K562 (cell line): ENCODE data around the gene PTH1R. TPM values are rescaled to one million over a fixed set of nuclear protein-coding genes. Genes with fewer than 3 reads are reported as not detected.

Experiments
- ATAC-seq: fragments of 200-7000 bp; cut with Tn5 transposase; 3 replicates; pipeline ENCODE4 v1.9.1; 2020; ENCODE audit warnings: moderate library complexity
- BruUV-seq: library from RNA; stranded (reverse); fragments of 400-500 nt; replicated peaks from 2 replicates; lab custom pipeline; 2021; lab: Mats Ljungman, UMichigan
- CTCF ChIA-PET: fragments of 300-600 bp; formaldehyde crosslinking; extraction: SDS; loops from one replicate; lab custom pipeline; 2021; ENCODE audit warnings: low intra/inter-chr PET ratio; lab: Yijun Ruan, JAX
- POLR2A ChIA-PET: fragments of 300-600, 350-650 bp; sonication (Branson Sonifier 250); formaldehyde crosslinking; extraction: SDS; loops from one replicate; lab custom pipeline; 2021; ENCODE audit warnings: antibody characterized with exemption, inconsistent platforms; lab: Yijun Ruan, JAX
- DNase-seq, 4 experiments: peaks; one replicate each; pipeline versions ENCODE4 v3.0.0 to v3.0.0-alpha.2; 2011 to 2018; ENCODE audit warnings: low spot score in 3 of 4, mixed read lengths in 3 of 4; ENCODE audit errors: extremely low read depth in 1 of 4
- FAIRE-seq: peaks from 2 replicates; lab custom pipeline; 2011; peaks lifted over from hg19 to GRCh38; lab: Jason Lieb, UNC
- H2AFZ ChIP-seq: 2 replicates; pipeline ENCODE4 v1.6.0; 2011; ENCODE audit warnings: low read depth, low read length, control low read depth, inconsistent platforms
- H3K27ac ChIP-seq: fragments of 200-600 bp; 3 replicates; pipeline ENCODE4 v1.8.0; 2011; ENCODE audit warnings: low read depth, mild to moderate bottlenecking, control low read depth, inconsistent platforms, low read length, moderate library complexity, mixed read lengths; ENCODE audit errors: extremely low read depth
- H3K27me3 ChIP-seq, 2 experiments: fragments of 300-600 bp in 1 of 2; 2 replicates in 1 of 2; 3 replicates in 1 of 2; pipeline versions ENCODE4 v1.6.0 to v1.8.0; 2011; ENCODE audit warnings: inconsistent platforms in 2 of 2, low read length in 2 of 2, mild to moderate bottlenecking in 1 of 2, mixed read lengths in 1 of 2, moderate library complexity in 1 of 2; ENCODE audit not compliant: control insufficient read depth in 2 of 2, insufficient read depth in 2 of 2
- H3K36me3 ChIP-seq: fragments of 300-600 bp; 3 replicates; pipeline ENCODE4 v1.8.0; 2011; ENCODE audit warnings: mild to moderate bottlenecking, low read length, inconsistent platforms; ENCODE audit not compliant: control insufficient read depth, insufficient read depth
- H3K4me1 ChIP-seq, 2 experiments: fragments of 200-600 bp in 1 of 2; replicated peaks in 1 of 2; 2 replicates in 1 of 2; 3 replicates in 1 of 2; pipeline versions ENCODE4 v1.5.1 to v1.8.0; 2011; ENCODE audit warnings: inconsistent platforms in 2 of 2, low read length in 2 of 2, mild to moderate bottlenecking in 1 of 2, mixed read lengths in 1 of 2, moderate library complexity in 1 of 2; ENCODE audit not compliant: control insufficient read depth in 2 of 2, insufficient read depth in 2 of 2
- H3K4me2 ChIP-seq: 2 replicates; pipeline ENCODE4 v1.6.1; 2011; ENCODE audit warnings: low read length, control low read depth, inconsistent platforms, mixed read lengths; ENCODE audit not compliant: insufficient read depth
- H3K4me3 ChIP-seq: fragments of 200-600 bp; sonication (generic), shearing (Covaris generic); 2 replicates; pipeline ENCODE4 v1.5.1; 2016; ENCODE audit warnings: control low read depth, inconsistent platforms
- H3K79me2 ChIP-seq: fragments of 200-600 bp; 3 replicates; pipeline ENCODE4 v1.8.0; 2011; ENCODE audit warnings: low read length, inconsistent platforms; ENCODE audit not compliant: control insufficient read depth, insufficient read depth
- H3K9ac ChIP-seq, 2 experiments: 2 replicates each; pipeline versions ENCODE4 v1.6.0 to v1.6.1; 2011; ENCODE audit warnings: low read depth in 2 of 2, low read length in 2 of 2, control low read depth in 1 of 2, inconsistent platforms in 1 of 2, mild to moderate bottlenecking in 1 of 2, mixed read lengths in 1 of 2; ENCODE audit not compliant: insufficient read depth in 1 of 2
- H3K9me1 ChIP-seq: one replicate; pipeline ENCODE4 v1.6.0; 2011; ENCODE audit warnings: inconsistent platforms, mild to moderate bottlenecking, low read length, moderate library complexity; ENCODE audit not compliant: control insufficient read depth, insufficient read depth
- H3K9me3 ChIP-seq: replicated peaks from 2 replicates; pipeline ENCODE4 v1.5.1; 2011; ENCODE audit warnings: low read depth, low read length, inconsistent platforms; ENCODE audit not compliant: control insufficient read depth, insufficient read depth
- H4K20me1 ChIP-seq: replicated peaks from 2 replicates; pipeline ENCODE4 v1.6.1; 2011; ENCODE audit warnings: low read length, inconsistent platforms, mixed read lengths; ENCODE audit not compliant: control insufficient read depth, insufficient read depth
- ARID2 ChIP-seq: fragments of 450-650 bp; IDR thresholded peaks from 2 replicates; pipeline ENCODE4 v1.6.1; 2017; ENCODE audit warnings: antibody characterized with exemption, mild to moderate bottlenecking
- CHAMP1 ChIP-seq: fragments of 450-650 bp; IDR thresholded peaks from 2 replicates; pipeline ENCODE4 v1.6.1; 2016; ENCODE audit warnings: mild to moderate bottlenecking
- ELF4 ChIP-seq: fragments of 450-650 bp; formaldehyde crosslinking; IDR thresholded peaks from 2 replicates; pipeline ENCODE4 v1.4.0; 2022; ENCODE audit warnings: missing genetic modification characterization
- IFI16 ChIP-seq: fragments of 250-450 bp; sonication (Bioruptor Pico); IDR thresholded peaks from 2 replicates; pipeline ENCODE4 v2.1.2; 2022; ENCODE audit warnings: mild to moderate bottlenecking, inconsistent platforms
- KDM4B ChIP-seq, 2 experiments: fragments of 450-650 bp in 1 of 2; sonication (generic) in 1 of 2; IDR thresholded peaks; 2 replicates each; pipeline ENCODE4 v1.6.1; 2016 to 2017; ENCODE audit warnings: borderline replicate concordance in 2 of 2, antibody characterized with exemption in 1 of 2, low read depth in 1 of 2, mild to moderate bottlenecking in 1 of 2
- NFIC ChIP-seq: fragments of 450-650 bp; IDR thresholded peaks from 2 replicates; pipeline ENCODE4 v1.6.1; 2017; ENCODE audit warnings: mild to moderate bottlenecking, inconsistent platforms
- NFIX ChIP-seq: fragments of 250-450 bp; sonication (Bioruptor Pico); IDR thresholded peaks from 2 replicates; pipeline ENCODE4 v1.4.0; 2020; ENCODE audit warnings: low read depth, mild to moderate bottlenecking, moderate library complexity
- NR4A1 ChIP-seq, 2 experiments: fragments of 250-450 bp in 1 of 2; fragments of 450-650 bp in 1 of 2; sonication (Bioruptor Pico) in 1 of 2; IDR thresholded peaks; 2 replicates each; pipeline versions ENCODE4 v1.4.0 to v1.6.1; 2016 to 2020; ENCODE audit warnings: mild to moderate bottlenecking in 2 of 2, missing compliant biosample characterization in 1 of 2, missing genetic modification characterization in 1 of 2, moderate library complexity in 1 of 2
- POLR2A ChIP-seq: fragments of 450-650 bp; conservative IDR thresholded peaks from 2 replicates; pipeline ENCODE4 v1.6.1; 2016
- ZBTB43 ChIP-seq: sonication (generic); formaldehyde crosslinking; IDR thresholded peaks from 2 replicates; pipeline ENCODE4 v1.8.0; 2023; ENCODE audit warnings: mild to moderate bottlenecking, missing genetic modification reagents
- ZNF23 ChIP-seq: fragments of 250-450 bp; sonication (Bioruptor Pico); IDR thresholded peaks from 2 replicates; pipeline ENCODE4 v1.4.0; 2020; ENCODE audit warnings: mild to moderate bottlenecking
- ZNF263 ChIP-seq: sonication (generic); formaldehyde crosslinking; IDR thresholded peaks from 2 replicates; pipeline ENCODE4 v1.8.0; 2022; ENCODE audit warnings: mild to moderate bottlenecking, missing genetic modification reagents, borderline replicate concordance
- ZNF408 ChIP-seq: fragments of 250-450 bp; sonication (Bioruptor Pico); IDR thresholded peaks from 2 replicates; pipeline ENCODE4 v1.4.0; 2020; ENCODE audit warnings: low read depth, mild to moderate bottlenecking, moderate library complexity
- ZNF431 ChIP-seq: sonication (generic); formaldehyde crosslinking; IDR thresholded peaks from 2 replicates; pipeline ENCODE4 v1.8.0; 2022; ENCODE audit warnings: mild to moderate bottlenecking, missing genetic modification reagents
- ZNF511 ChIP-seq: sonication (generic); formaldehyde crosslinking; IDR thresholded peaks from 2 replicates; pipeline ENCODE4 v1.8.0; 2022; ENCODE audit warnings: mild to moderate bottlenecking, missing genetic modification reagents
- ZNF699 ChIP-seq: fragments of 250-450 bp; sonication (Bioruptor Pico); IDR thresholded peaks from 2 replicates; pipeline ENCODE4 v1.8.0; 2021; ENCODE audit warnings: mild to moderate bottlenecking, moderate library complexity; ENCODE audit not compliant: insufficient replicate concordance
- WGBS: fragments of 100-300 bp; shearing (Covaris generic); methylation state at CpG from one replicate; pipeline ENCODE4 v1.1.6; 2016; ENCODE audit warnings: low coverage, mixed read lengths; ENCODE audit not compliant: insufficient coverage; ENCODE audit errors: missing lambda C conversion rate; 5-methylcytosine and 5-hydroxymethylcytosine counted together
- in situ Hi-C: fragments of 300-500 bp; cut with MboI; formaldehyde crosslinking; loops from 4 replicates; pipeline ENCODE4 v1.15.0; 2018; ENCODE audit warnings: inconsistent platforms, mixed read lengths
- intact Hi-C: fragments of 100-400 bp; cut with micrococcal nuclease; formaldehyde crosslinking; loops from 2 replicates; pipeline ENCODE4 v1.14.2; 2022
- polyA plus RNA-seq, 8 experiments: library from polyadenylated mRNA; depleted of rRNA in 4 of 8; stranded (reverse) in 5 of 8; unstranded in 3 of 8; fragments of >200 nt; fragmentation: Nextera tagmentation in 2 of 8; fragmentation: Illumina TruSeq in 1 of 8; extraction: Ambion mirVana in 2 of 8; extraction: Trizol in 1 of 8; gene quantifications; 2 replicates each; pipeline versions ENCODE4 v1.2.1 to v1.2.3, GENCODE V29; 2011 to 2014; ENCODE audit warnings: inconsistent platforms in 1 of 8, missing spikeins in 1 of 8
- total RNA-seq, 7 experiments: library from RNA; depleted of rRNA in 6 of 7; stranded (reverse); fragments of >200 nt in 6 of 7; fragmentation: Illumina TruSeq in 2 of 7; extraction: Trizol in 2 of 7; gene quantifications; 2 replicates each; pipeline versions ENCODE4 v1.2.1 to v1.2.3, GENCODE V29; 2011 to 2021; ENCODE audit warnings: low replicate concordance in 1 of 7

Gene PTH1R
- total and polyA plus RNA-seq, 9 of the 15 experiments (the other 6 are each of a cell fraction or from before 2014, with no cell fraction given) = not detected

- no peak for TF ChIP-seq ZNF263
These were observed 64.6 kb downstream of the PTH1R start (continued) for GRCh38 chr3:46942076-46942475.

- CTCF ChIA-PET = no interaction called here
- BruUV-seq = no TSS peak
- no peak overlapping the region for H2AFZ ChIP-seq
- H3K79me2 ChIP-seq = peaks cover 94% of the 10 kb centered on the region
- FAIRE-seq (no peak), DNase-seq (no peak), ATAC-seq (no peak)
- no peaks in the 10 kb centered on the region for H3K9me3 ChIP-seq
- H3K4me2 ChIP-seq = no peak overlapping the region
- peaks cover 19 to 42% of the 10 kb centered on the region in 2 experiments for H3K4me1 ChIP-seq
- H3K9ac ChIP-seq = 0 out of 4 replicates have a peak overlapping the region, but pooled peaks of 1 of the 2 experiments have one; percentile 7
- H3K27me3 ChIP-seq = no peaks in the 10 kb centered on the region
- no peak overlapping the region for H3K27ac ChIP-seq
- H3K36me3 ChIP-seq = peaks cover 90% of the 10 kb centered on the region
- H3K4me3 ChIP-seq = no peak overlapping the region
- peaks cover 28% of the 10 kb centered on the region for H3K9me1 ChIP-seq
- in situ Hi-C loops (no loop called here), intact Hi-C loops (no loop called here)
- 92% methylated on average over 12 of the region's 12 CpGs for WGBS
- H4K20me1 ChIP-seq = peaks cover 78% of the 10 kb centered on the region
- no peak for TF ChIP-seq ZNF408
- TF ChIP-seq CHAMP1 = no peak
- no peak for TF ChIP-seq ZNF431 (CRISPR knock-in tag)
- no peak for TF ChIP-seq NFIX (CRISPR knock-in tag)
- no peak for TF ChIP-seq ZNF699
- no peak for TF ChIP-seq ZNF511
- no peak for TF ChIP-seq ARID2
- no peak for TF ChIP-seq POLR2A
- no peak for TF ChIP-seq ZNF23
- no peak for TF ChIP-seq IFI16 (CRISPR knock-in tag)
- TF ChIP-seq NR4A1 (CRISPR knock-in tag; IDR thresholded peaks at IDR 0.05) = no peak
- no peak for TF ChIP-seq NR4A1 (tag; IDR thresholded peaks at IDR 0.05)
- TF ChIP-seq NFIC = no peak
- no peak for TF ChIP-seq ZBTB43 (CRISPR knock-in tag)
- TF ChIP-seq ELF4 (CRISPR knock-in tag) = no peak
- no peak for TF ChIP-seq KDM4B (IDR thresholded peaks at IDR 0.05; ENCODE audit: borderline replicate concordance in 2 of 2, low read depth in 1 of 2)
- POLR2A ChIA-PET = interaction anchor here (0.6 to 1.7 kb wide), 5 partner anchors 10 to 45 kb away, joined by 3 to 10 read pairs (median 4); no protein-coding TSS in a partner anchor
These were observed 65.1 kb downstream of the PTH1R start for GRCh38 chr3:46942481-46943236.
